Heart left ventricle (tissue), 13 donors: Measurements from ENCODE around the gene TERT.

Experiments
- POLR2A ChIP-seq, 2 donors: fragments of 450-650 bp; IDR thresholded peaks; one replicate each; pipeline ENCODE4 v1.6.1; 2017; ENCODE audit warnings: antibody characterized with exemption in 2 of 2, mild to moderate bottlenecking in 2 of 2, moderate library complexity in 2 of 2
- TF ChIP-seq, protein P1 (sequence below), 12 donors: fragments of 200-600 bp; sonication (generic) in 4 of 12; IDR thresholded peaks; one replicate each; pipeline versions ENCODE4 v1.5.0 to v1.8.0; 2018 to 2022; ENCODE audit warnings: antibody characterized with exemption in 12 of 12, mild to moderate bottlenecking in 5 of 12
- donor health status: ischemic (EF 13 %, LVEDD 7.1; RV severe dilation, severe dysfunction).
- donor health status: DM: no; HTN: yes; CAD: no.
- donor health status: DM: no; HTN: no; CAD: no.
- donor health status: ischemic (EF 25% LVEDD 6.9; RV normal size, moderate dysfunction).
- donor health status: ischemic (EF 25% LVEDD 5.7; RV mildly dilated, moderate dysfunction).
- donor health status: ischemic (EF 35%, LVEDD 5.7; RV mildly dilated, moderate dysfunction).
- donor health status: nonischemic (EF 11% LVEDD 7.7; RV severe dilation, severe dysfunction).
- donor health status: DM: yes; HTN: yes; CAD: no.
- donor health status: PGD.
- donor health status: ischemic (EF 29% LVEDD 5.4; RV normal size, mild dysfunction).
- donor health status: nonischemic (EF 23%, LVEDD 6.1; RV moderate dilation, normal function).

DNA sequence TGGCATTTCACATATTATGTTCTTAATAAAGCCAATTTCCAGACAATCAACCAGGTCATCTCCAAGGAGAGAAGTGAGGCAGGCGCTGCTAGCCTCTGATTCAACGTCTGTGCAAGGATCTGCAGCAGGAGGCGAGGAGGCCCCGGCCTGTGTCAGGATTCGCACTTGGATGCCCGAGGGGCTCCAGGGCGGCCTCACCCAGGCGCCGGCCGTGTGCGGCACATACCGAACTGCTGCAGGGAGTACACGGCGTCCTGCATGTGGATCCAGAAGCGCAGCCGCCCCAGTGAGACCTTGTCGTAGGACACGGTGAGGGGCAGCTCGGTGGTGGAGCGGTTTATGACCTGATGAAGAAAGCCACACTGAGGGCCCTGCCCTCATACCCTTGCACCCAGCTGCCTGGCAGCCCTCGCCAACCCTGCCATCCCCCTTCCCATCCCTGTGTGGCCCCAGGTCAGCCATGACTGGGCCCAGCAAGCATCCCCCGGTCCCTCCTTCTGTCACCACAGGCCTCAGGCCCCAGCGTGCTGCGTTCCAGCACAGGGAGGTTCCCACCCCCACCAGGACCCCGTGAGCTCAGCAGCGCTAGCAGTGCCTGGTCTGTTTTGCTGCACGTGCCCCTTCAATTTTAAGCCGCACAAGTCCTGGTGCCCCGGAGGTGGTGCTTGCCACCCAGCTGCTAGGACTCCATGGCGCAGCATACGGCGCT lies 40.1 kb upstream of the TERT start:
- TF ChIP-seq, protein P1, sequence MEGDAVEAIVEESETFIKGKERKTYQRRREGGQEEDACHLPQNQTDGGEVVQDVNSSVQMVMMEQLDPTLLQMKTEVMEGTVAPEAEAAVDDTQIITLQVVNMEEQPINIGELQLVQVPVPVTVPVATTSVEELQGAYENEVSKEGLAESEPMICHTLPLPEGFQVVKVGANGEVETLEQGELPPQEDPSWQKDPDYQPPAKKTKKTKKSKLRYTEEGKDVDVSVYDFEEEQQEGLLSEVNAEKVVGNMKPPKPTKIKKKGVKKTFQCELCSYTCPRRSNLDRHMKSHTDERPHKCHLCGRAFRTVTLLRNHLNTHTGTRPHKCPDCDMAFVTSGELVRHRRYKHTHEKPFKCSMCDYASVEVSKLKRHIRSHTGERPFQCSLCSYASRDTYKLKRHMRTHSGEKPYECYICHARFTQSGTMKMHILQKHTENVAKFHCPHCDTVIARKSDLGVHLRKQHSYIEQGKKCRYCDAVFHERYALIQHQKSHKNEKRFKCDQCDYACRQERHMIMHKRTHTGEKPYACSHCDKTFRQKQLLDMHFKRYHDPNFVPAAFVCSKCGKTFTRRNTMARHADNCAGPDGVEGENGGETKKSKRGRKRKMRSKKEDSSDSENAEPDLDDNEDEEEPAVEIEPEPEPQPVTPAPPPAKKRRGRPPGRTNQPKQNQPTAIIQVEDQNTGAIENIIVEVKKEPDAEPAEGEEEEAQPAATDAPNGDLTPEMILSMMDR (IDR thresholded peaks at IDR 0.05): no peak
- no peak for TF ChIP-seq POLR2A (IDR thresholded peaks at IDR 0.05)
